ENCODE measurements around the gene CYP1B1.
"Not testable (repeated sequence)": the region's sequence is repeated elsewhere in the genome, so short reads cannot be mapped to it uniquely, and the experiment has no call there.

CYP1B1 gene

DNA sequence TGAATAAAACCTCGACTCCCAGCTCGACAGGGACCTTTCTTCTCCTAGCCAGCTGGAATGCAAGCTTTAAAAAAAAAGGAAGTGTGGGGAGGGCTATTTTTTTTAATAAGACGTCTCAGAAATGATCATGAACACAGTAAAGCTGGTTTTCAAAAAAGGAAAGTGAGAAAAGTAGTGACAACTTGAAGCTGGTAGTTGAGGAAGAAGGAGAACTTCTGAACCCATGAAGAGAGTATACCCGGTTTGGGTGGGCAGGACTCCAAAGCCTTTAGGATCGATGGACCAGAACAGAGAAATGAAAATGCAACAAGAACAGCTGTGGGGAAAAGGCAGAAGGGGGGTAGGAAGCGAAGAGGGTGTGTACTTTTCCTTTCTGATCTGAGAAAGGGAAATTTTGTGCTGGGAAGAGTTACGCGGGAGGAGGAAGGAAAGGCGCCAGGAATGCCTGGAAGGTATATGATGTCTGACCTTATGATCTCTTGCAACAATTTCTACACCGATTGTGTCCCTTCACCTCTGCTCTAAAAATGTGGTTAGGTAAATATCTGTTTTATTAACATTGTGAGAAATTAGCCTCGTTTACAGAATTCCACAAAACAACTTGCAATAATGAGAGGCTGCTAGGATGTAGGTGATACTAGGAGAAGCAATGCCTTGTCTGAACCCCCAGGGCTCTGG is 22.6 kb upstream of the CYP1B1 start:
- DNase-seq (ENCODE audit: low spot score) = no peak

DNA sequence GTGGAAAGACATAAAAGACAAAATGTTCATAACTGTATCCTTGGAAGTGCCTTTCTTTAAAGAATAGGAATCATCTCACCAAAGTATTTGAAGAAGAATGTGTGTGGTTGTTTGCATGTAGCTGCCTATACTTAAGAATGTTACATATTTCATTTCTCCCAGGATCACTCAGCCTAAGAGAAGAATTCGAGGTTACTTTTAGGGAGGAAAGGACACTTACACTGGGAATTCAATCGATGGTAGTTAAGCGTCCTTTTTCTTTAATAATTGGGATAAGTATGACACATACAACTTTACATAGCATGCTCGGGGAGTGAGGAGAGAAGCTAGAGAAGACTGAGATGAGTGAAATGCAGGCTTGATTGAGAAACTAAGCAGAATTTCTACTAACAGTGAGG is 22.0 kb upstream of the CYP1B1 start:
- no peak for DNase-seq (ENCODE audit: low spot score)

DNA sequence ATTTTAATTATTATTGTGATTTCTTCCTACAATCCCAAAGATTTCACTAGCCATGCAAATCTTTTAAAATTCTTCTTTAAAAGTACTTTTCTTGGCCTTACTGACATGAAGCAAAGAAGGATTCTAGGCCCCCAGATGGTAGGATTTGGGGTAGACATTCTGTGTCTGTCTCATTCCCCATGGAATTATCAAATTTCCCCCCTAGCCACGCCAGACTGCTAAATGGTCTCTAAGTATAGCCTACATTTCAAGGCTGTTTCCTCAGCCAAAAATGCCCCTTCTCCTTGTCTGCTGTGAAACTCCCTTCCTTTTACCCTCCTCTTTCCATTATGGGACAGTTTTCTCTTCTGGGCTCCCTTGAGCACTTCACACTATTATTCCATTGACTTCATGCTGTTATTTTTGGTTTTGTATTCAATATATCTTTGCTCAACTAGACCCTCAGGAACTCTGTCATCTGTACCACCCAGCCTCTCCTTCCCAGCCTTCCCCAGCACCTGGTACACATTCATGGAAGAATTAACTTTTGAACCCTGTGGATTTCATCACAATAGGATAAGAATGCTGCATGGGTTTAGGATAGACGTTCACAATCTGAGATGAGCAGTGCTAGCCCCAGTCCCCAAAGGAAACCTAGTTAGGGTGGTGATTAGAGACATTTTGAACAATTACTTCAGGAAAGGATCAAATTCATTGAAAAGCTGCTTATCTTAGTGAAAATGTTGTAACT is 21.5 kb upstream of the CYP1B1 start:
- no peak for DNase-seq (ENCODE audit: low spot score)

DNA sequence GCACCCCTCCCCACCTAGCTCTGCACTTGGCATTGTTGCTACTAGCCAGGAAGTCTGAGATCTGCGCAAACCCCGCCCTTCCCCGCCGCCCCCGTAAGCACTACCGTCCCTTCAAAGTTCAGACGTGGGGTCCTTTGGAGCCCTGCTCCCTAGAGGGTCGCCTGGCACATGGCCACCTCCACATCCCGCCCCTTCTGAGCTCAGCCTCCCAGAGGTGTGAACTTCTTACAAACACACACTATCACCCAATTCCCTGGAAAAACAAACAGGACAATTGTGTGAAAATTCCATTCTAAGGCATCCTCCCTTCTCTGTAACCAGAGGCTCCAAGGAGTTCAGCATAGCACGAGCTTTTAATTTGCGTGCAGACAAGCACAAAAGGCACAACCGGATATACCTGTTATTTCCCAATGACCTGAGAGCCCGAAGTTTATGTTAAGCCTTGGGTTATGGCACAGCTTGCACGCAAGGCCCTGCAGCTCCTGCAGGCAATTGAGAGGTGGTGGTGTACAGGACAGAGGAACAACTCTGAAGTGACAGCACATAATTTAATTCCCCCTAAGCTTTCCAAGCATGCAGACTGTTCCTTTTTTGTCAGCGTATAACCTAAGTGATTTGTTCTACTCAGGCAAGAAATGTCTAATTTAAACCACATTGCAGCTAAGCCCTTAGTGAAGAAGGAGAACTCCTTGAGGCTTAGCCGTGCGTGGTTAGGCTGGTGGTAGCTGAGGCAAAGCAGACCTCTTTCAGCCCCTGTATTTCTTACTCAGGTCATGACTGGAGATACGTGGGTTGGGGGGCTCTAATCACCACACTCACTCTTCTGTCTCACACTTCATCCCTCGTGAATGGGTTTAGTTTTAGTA is 20.3 kb upstream of the CYP1B1 start:
- no peak for DNase-seq (ENCODE audit: low spot score)

DNA sequence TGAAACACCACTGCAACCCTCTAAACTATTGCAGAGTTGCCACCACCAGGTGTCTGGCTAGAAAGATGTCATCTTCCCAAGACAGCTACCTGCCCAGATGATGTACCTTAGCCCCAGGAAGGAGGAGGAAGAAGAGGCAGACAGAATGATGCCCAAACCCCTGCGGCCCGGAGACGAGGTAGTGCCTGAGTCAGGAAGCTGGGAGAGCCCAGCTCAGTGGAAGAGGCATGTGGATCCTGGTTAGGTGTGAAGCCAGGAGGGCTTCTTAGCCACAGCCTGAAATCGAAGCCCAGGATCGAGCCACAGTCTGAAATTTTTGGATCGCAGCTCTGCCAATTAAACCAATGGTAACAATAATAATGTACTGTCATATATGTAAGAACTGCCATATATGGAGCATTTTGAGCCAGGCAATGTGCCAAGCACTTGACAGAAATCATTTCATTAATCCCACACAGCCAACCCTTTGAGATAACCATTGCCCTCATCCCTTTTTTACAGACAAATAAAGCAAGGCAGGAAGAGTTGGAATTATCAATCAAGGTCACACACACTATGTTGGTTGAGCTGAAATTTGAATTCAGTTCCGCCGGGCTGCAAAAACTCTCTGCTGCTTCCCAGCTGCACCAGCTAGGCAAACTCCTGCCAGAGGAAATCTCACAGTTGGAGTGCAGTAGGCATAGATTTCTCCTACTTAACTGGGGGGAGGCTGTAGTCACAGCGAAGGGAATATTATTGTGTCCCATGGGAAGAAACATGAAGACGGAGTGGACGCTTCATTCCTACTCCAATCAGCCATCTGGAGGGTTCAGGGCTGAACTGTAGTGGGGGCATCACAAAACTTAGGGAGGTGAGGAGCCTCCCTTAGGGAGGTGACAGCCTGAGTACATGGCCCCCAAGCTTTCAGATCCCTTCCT is 19.4 kb upstream of the CYP1B1 start:
- DNase-seq (ENCODE audit: low spot score) = no peak

DNA sequence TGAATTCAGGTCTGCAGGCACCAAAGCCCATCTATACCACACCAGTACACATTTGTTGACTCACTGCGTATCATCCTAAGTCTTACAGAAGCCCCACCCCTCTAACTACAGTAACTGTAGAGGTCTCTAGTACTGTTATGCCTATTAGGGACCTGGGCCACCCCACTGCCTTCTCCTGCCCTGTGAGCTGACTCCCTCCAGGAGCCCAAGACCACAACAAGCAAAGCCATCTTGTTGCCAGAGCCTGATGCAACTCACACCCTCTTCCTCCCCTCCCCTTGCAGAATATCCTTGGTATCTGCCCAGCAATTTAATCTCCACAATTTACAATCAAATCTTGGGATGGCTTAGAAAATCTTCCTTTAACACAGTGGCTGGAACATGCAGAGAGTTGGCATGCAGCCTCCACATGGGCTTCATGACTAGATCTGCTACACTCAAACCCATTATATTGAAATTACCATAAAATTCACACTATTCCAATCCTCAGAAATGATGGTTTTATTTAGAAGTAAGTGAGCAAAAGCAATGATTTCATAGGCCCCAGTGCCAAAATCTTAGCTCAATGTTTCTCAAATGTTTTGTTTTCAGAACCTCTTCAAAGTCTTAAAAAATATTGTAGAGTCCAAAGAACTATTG is 17.7 kb upstream of the CYP1B1 start:
- DNase-seq (ENCODE audit: low spot score) = no peak

DNA sequence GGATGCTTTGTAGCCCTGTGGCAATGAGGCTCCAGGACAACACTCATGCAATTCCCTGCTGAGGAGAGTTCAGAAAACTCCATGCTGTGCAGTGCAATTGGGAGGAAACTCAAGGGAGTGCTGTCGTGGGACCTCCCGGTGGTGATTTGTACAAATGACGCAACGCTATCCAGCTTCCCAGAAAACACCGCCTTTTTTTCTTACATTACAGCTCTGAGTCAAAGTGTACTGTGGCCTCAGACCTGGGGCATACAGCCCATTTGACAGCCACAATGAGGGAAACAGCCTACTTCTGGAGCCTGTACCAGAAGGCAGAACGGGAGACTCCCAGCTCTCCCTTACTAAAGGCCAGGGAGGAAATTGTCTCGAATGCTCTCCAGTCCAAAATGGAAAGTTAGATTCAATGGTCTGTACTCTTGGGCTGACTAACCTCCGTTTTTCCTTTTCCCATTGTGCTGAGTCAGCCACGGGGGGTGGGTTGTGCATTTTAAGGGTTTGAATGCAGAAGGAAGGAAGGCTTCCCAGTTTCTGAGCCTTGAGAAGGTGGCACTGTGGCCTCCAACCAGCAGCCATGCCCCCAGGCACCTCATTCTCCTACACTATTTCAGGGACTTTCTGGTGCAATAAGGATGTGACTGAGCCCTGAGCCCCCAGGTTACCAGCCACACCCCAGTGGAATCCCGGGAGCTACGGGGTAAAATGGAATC is 16.4 kb upstream of the CYP1B1 start:
- no peak for DNase-seq (ENCODE audit: low spot score)

DNA sequence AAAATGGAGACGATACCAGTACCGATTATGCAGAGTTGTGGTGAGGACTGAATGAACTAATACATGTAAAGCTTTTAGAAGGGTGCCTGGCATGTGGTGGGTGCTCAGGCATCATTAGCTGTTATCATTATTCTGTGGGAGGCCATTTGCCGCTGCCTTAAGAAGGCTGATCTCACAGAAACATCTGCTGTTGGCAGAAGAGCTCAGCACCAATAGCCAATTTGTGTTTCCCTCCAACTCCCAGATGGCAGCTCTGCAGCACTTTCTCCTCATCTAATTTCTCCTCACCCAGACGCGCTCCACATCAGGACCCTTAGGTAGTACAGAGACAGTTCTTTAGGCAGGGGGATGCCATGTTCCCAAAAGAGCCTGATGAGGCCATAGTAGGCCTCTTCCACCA is 15.8 kb upstream of the CYP1B1 start:
- DNase-seq (ENCODE audit: low spot score) = no peak

DNA sequence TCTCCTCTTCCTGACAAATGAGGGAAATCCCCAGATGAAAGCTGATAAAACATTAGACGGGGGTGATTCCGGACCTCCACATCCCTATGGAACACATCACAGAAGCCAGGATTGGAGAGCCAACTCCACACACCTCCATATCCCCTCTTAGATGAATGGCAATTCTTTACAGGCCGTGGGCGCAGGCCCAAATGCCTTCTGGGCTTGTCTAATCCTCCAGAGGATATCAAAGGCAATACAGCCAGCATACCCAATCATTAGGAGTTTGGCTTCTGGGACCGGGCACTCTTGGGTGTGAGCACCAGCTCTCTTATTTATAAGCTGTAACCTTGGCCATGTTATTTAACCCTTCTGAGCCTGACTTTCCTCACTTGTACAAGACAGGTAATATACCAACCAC is 15.0 kb upstream of the CYP1B1 start:
- no peak for DNase-seq (ENCODE audit: low spot score)

DNA sequence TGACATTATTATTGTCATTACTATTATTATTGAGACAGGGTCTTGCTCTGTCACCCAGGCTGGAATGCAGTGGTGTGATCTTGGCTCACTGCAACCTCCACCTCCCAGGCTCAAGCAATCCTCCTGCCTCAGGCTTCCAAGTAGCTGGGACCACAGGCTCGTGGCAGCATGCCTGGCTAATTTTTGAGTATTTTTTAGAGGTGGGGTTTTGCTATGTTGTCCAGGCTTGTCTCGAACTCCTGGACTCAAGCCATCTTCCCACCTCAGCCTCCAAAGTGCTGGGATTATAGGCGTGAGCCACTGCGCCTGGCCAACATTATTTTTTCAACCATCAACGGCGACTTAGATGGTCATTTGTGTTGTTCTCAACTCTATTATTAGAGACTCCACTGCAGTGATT is 14.3 kb upstream of the CYP1B1 start:
- not testable (repeated sequence) for DNase-seq (ENCODE audit: low spot score)

DNA sequence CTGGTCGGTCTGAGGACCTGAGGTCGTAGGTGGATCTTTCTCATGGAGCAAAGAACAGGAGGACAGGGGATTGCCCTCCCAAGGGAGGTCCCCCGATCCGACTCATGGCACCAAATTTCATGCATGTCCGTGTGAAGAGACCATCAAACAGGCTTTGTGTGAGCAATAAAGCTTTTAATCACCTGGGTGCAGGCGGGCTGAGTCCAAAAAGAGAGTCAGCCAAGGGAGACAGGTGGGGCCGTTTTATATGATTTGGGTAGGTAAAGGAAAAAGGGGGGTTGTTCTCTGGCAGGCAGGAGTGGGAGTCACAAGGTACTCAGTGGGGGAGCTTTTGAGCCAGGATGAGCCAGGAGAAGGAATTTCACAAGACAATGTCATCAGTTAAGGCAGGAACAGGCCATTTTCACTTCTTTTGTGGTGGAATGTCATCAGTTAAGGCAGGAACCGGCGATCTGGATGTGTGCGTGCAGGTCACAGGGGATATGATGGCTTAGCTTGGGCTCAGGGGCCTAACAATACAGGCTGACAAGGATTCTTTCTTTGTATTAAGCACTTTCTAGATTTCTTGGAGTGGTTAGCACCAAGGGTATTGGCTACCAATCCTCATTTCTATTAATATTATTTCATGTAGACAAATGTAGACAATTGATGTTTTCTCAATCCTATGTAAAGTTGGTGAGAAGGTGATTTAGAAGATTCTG is 10.2 kb upstream of the CYP1B1 start:
- not testable (repeated sequence) for DNase-seq (ENCODE audit: low spot score)

DNA sequence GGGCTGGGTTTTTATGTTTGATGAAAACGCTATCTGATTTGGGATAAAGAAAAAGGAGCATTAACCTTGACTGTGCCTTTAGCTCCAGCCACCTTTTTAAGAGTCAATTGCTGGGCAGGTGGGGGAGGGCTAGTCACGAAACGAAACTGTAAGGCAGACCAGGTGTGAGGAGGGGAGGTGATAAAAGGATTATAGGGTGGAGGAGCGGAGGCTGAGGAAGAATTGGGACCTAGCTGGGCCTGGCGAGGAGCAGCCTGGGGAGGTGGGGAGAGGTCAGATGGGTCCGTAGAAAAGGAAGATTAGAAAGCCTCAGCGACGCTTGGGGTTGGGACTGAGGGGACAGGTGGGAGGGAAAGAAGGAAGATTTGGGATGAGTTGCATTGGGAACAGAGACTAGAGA is 8.6 kb upstream of the CYP1B1 start:
- not testable (repeated sequence) for DNase-seq (ENCODE audit: low spot score)

DNA sequence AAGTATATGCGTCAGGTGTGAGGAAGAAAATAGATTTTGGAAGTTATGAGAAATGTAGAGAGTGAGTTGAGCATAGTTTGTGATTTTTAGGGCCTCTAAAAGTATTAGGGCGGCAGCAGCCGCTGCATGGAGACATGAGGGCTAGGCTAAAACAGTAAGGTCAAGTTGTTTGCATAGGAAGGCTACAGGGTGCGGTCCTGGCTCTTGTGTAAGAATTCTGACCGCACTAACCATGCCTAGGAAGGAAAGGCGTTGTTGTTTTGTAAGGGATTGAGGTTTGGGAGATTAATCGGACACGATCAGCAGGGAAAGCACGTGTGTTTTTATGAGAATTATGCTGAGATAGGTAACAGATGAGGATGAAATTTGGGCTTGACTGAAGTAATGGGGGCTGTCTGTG is 6.8 kb upstream of the CYP1B1 start:
- not testable (repeated sequence) for DNase-seq (ENCODE audit: low spot score)

DNA sequence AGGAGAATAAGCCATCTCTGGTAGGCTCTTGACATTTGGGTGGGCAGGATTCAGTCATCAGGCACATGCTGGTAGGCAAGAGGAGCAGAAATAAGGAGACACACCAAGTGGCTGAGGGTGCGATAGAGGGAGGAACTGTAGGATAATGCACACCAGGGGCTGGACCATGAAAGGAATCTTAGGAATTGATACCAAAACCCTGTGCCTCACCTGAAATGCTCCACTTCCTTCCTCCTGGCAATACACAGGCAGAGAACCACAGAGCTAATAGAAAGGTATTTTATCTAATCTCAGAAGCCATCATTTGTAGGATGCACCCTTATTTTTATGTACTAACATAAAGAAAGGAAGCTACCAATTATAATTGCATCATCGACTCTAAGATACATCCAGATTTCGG is 4.4 kb upstream of the CYP1B1 start:
- no peak for DNase-seq (ENCODE audit: low spot score)

DNA sequence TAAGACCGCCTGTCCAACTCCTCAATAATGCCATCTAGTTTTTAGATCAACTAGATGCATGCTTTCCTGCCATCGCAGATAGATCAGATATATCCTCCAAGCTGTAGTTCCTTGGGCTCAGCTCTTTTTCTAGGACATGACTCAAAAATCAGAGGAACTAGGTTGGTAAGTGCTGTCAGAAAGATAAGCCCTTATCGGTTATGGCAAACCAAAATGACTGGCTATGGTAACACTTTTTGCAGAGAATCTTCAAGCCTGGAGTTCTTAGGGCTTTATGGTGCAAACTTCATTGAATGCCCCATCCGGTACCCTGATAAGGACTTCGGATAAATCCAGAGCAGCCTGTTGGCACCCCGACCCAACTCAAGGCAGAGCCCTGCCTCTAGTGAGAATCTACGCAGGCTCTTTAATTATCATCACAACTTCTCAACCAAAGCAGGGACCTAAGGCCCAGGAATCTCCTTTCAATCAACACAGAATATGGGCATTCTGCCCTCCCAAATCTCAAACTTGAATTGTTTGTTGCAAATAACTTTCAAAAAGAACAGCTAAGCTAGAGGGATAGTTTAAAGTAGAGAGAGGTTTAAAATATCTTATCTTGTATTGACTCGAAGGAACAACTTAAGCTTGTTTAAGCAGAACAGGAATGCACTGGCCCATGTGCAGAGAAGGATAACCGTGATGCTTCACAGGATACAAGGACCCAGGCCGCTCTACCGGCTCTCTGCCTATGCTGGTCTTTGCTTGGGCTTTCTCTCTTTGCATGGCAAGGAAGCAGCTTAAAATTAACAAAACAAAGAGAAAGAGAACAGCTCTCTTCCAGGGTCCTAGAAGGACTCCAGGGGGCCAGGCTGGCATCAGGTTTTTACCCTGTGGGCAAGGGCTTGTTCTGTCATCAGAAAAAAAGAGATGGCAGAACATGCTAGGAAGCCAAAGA is 3.4 kb upstream of the CYP1B1 start:
- no peak for DNase-seq (ENCODE audit: low spot score)

DNA sequence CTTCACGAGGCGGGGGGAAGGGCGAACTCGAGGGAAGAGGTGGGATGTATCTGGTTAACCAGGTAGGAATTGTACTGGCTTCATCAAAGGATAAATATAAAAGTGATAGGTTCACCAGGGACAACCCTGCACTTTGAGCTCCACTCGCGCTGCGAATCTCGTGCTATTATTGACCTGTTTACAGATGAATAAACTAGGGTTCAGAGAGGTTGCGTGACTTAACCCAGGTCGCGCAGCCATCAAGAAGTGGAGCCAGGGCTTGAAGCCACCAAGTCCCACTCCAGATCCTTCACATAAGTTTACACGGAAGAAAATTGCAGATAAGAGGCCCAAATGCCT is 1.4 kb upstream of the CYP1B1 start:
- no peak for DNase-seq (ENCODE audit: low spot score)

DNA sequence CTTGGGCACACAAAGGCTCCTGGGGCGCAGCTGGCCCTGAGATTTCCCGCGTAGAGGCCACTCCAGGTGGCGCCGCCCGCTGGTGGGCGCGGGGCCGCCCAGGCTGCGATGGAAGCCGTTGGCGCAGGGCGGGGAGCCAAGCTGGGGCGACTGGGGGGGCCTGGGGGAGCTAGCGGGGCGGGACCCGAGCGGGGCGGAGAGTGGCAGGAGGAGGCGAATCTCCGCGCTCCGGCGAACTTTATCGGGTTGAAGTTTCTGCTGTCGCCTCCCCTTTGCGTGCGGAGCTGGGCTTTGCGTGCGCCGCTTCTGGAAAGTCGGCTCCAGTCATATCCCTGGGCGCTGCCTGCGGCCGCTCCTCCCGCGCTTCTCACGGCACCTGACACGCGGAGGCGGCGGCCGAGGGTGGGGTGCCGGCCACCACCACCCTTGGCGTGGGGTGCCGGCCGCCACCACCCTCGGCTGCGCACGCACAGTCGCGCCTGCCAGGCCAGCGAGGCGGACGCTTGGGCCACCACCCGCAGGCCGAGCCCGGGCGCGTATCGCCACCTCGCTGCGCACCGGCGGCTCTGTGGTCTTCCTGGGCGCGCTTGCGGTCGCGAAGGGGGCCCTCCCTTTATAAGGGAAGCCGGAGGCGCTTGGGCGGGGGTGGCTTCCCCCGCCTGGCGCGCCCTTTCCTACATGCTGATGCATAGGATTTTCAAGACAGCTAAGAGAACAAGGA is 919 bp upstream of the CYP1B1 start:
- no peak for DNase-seq (ENCODE audit: low spot score)

DNA sequence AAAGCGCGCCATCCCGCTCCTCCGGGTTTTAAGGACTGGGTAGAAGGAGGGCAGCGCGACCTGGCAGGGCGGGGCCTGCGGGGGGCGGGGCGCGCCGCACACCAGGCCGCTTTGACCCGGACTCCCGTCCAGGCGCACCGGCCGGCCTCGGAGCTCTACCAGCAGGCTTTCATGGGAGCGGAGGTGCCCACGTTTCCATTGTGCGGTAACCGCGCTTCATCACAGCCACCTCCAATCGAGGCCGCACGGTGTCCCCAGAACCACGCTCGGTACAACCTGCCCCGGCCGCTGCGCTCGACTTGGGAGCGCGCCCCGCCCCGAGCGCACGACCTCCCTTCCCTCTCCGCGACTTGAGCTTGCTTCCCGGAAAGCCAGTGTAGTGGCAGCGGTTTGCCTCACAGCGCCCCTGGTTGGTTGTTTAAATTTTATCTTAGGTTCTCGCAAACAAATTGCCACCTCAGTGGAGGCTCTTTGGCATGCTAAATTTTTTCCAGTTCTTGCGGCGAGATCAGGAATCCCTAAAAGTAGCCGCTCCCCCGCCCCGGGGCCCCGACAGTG is 280 bp upstream of the CYP1B1 start:
- no peak for DNase-seq (ENCODE audit: low spot score)
